GM06990 (cell line): Measurements from ENCODE around the gene GPR21.

Experiments
- DNase-seq: peaks from one replicate; pipeline ENCODE4 v3.0.0-alpha.2; 2011; ENCODE audit not compliant: insufficient read length; ENCODE audit errors: extremely low read depth
- H3K27me3 ChIP-seq: replicated peaks from 2 replicates; pipeline ENCODE4 v1.6.0; 2011; ENCODE audit warnings: low read length; ENCODE audit not compliant: control insufficient read depth, insufficient read depth
- H3K36me3 ChIP-seq: 2 replicates; pipeline ENCODE4 v1.5.1; 2011; ENCODE audit warnings: low read length; ENCODE audit not compliant: control insufficient read depth, insufficient read depth
- H3K4me3 ChIP-seq: replicated peaks from 2 replicates; pipeline ENCODE4 v1.5.1; 2011; ENCODE audit warnings: low read depth, mild to moderate bottlenecking, control low read depth, low read length
- CTCF ChIP-seq: IDR thresholded peaks from 2 replicates; pipeline ENCODE4 v1.5.1; 2011; ENCODE audit warnings: low read length, control low read depth, mild to moderate bottlenecking, inconsistent platforms; ENCODE audit not compliant: insufficient read depth, poor library complexity, severe bottlenecking

Gene GPR21, protein sequence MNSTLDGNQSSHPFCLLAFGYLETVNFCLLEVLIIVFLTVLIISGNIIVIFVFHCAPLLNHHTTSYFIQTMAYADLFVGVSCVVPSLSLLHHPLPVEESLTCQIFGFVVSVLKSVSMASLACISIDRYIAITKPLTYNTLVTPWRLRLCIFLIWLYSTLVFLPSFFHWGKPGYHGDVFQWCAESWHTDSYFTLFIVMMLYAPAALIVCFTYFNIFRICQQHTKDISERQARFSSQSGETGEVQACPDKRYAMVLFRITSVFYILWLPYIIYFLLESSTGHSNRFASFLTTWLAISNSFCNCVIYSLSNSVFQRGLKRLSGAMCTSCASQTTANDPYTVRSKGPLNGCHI

DNA sequence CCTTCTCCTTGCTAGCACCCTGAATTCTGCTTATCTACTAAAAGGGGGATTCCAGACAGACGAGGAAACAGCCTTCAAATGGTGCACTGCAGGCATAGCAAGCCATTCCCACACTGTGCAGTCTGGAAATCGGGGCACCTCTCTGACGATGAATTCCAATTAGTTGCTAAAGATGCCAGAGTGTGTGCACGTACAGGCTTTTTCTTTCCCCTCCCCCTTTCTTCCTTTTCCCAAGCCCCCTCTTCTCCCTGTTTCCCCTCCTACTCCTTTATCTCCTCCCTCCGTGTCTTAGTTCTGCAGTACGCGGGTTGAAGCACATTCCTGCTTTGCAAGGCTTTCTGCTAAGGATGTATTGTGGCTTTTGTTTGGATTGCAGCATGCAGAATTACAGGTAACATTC, at the start of gene GPR21:
Gene GPR21 (plus strand): TSS at position 316 of the 400 bp plus-strand sequence. CDS start 900 bp downstream, outside the sequence.
- Histone ChIP-seq H3K4me3 (no peak within 1 kb of the TSS), H3K36me3 (peaks cover 4% of the 10 kb centered on the region), H3K27me3 (no peaks in the 10 kb centered on the region)
- TF ChIP-seq CTCF: no peak
- DNase-seq: no peak

GRCh38 chr9:122986010-122986409, 47.5 kb upstream of the GPR21 start:
- no peaks in the 10 kb centered on the region for H3K27me3 ChIP-seq
- peaks cover 3% of the 10 kb centered on the region for H3K36me3 ChIP-seq
- no peak for TF ChIP-seq CTCF
- H3K4me3 ChIP-seq: no peak overlapping the region
- no peak for DNase-seq

DNA sequence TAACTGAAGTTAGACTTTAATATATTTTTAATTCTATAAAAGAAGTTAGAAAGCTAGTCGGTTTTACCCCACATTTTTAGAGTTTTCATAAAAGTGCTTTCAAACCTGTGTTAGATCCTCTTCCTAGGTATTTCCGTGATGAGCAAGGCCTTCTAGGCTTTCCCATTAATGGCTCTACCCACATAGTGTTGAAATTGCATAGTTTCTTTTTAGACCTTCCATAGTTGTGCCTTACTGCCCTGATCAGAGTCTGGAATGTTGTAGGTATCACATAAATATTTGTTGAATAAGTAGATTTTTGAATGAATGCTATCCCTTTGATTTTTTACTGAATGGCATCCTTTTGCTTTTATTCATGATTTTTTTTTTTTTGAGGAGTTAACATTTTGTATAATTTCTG, 45.3 kb upstream of the GPR21 start:
- Histone ChIP-seq H3K27me3 (no peaks in the 10 kb centered on the region), H3K4me3 (no peak overlapping the region), H3K36me3 (peaks cover 3% of the 10 kb centered on the region)
- no peak for DNase-seq
- no peak for TF ChIP-seq CTCF

- peak; percentile 31 for DNase-seq
- H3K27me3 ChIP-seq: no peaks in the 10 kb centered on the region
- H3K36me3 ChIP-seq: peaks cover 3% of the 10 kb centered on the region
- no peak for TF ChIP-seq CTCF
- no peak overlapping the region for H3K4me3 ChIP-seq
These were observed 44.4 kb upstream of the GPR21 start for GRCh38 chr9:122988920-122989621.

DNA sequence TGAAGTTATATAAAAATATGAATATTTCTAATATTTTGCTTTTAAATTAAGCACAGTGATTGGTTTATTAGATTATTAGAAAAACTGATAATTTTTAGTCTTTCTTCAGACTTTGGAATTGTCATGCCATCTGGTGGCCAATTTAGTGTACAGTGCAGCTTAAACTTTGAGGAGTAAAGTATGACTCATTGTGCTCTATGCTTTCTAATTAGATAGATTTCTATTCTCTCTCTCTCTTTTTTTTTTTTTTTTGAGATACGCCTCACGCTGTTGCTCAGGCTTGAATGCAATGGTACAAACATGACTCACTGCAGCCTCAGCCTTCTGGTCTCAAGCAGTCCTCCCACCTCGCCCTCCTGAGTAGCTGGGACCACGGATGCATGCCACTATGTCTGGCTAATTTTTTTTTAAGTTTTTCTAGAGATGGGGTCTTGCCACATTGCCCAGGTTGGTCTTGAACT, 42.1 kb upstream of the GPR21 start:
- TF ChIP-seq CTCF: peak; percentile 64
- Histone ChIP-seq H3K27me3 (no peaks in the 10 kb centered on the region), H3K4me3 (no peak overlapping the region), H3K36me3 (peaks cover 3% of the 10 kb centered on the region)
- peak; percentile 7 for DNase-seq
